ENCODE results near the gene ZNF394.

DNA sequence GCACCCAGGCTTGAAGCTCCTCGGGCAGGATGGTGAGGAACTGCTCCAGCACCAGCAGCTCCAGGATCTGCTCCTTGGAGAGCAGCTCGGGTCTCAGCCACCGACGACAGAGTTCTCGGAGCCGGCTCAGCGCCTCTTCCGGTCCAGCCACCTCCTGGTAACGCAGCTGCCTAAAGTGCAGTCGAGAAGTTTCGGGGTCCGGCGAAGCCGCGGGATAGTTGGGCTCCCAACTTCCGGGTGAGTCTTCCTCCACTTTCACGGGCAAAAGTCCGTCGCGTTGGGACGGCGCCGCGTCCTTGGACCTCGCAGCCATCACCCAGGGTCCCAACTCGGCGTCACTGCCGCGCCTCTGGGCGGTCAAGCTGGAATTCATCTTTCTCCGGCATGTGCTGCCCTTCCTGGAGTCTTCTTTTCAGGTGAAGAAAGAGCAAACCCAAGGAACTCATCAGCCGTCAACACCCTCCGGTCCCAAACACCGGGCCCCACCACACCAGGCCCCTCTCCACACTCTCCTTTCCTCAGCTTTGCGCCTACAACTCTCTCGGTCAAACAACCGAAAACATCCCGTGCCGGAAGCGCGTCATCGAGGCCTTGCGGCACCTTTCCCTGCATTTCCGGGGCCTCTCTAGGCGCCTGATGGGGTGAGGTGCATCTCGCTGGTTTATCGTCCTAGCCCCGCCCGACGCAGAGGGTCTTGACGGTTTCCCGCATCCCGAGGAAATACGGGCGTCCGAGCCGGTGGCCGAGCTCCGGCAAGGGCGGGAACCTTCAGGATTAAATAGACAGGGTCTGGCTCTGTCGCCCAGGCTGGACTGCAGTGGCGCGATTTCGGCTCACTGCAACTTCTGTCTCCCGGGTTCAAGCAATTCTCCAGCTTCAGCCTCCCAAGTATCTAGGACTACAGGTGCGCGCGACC, at the start of gene ZNF394:
- TF ChIP-seq MXI1 (IDR thresholded peaks at IDR 0.05; ENCODE audit: low read depth, low read length): peak; percentile 88
- TF ChIP-seq REST (IDR thresholded peaks at IDR 0.05; ENCODE audit: low read depth, low read length): peak; percentile 45; the same call in 1 of the 2 replicates
- TF ChIP-seq, protein P1, sequence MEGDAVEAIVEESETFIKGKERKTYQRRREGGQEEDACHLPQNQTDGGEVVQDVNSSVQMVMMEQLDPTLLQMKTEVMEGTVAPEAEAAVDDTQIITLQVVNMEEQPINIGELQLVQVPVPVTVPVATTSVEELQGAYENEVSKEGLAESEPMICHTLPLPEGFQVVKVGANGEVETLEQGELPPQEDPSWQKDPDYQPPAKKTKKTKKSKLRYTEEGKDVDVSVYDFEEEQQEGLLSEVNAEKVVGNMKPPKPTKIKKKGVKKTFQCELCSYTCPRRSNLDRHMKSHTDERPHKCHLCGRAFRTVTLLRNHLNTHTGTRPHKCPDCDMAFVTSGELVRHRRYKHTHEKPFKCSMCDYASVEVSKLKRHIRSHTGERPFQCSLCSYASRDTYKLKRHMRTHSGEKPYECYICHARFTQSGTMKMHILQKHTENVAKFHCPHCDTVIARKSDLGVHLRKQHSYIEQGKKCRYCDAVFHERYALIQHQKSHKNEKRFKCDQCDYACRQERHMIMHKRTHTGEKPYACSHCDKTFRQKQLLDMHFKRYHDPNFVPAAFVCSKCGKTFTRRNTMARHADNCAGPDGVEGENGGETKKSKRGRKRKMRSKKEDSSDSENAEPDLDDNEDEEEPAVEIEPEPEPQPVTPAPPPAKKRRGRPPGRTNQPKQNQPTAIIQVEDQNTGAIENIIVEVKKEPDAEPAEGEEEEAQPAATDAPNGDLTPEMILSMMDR (IDR thresholded peaks at IDR 0.05): peak; percentile 17; the same call in 1 of the 2 replicates
- TF ChIP-seq RFX5 (IDR thresholded peaks at IDR 0.05; ENCODE audit: low read length): no peak; the same call in 1 of the 2 replicates
- no peak for TF ChIP-seq FOXM1 (IDR thresholded peaks at IDR 0.05; ENCODE audit: low read depth)
- TF ChIP-seq TEAD4 (IDR thresholded peaks at IDR 0.05; ENCODE audit: borderline replicate concordance, insufficient read depth): 0 out of 2 replicates have a peak, but pooled peaks have one; percentile 28
- peak; percentile 99 for TF ChIP-seq GABPA (IDR thresholded peaks at IDR 0.05; ENCODE audit: low read depth)
- no peak for TF ChIP-seq NFIC (IDR thresholded peaks at IDR 0.05; ENCODE audit: borderline replicate concordance)
- TF ChIP-seq EP300 (IDR thresholded peaks at IDR 0.05; ENCODE audit: borderline replicate concordance in 1 of 2, low read depth in 1 of 2, low read length in 1 of 2): no peak; a peak in 1 of 4 replicates
